K562 (cell line): ENCODE measurements around the gene MYO15B. TPM values are rescaled to one million over a fixed set of nuclear protein-coding genes. Genes with fewer than 3 reads are reported as not detected.
A peak's percentile ranks its signal among the peaks of the same experiment; 100 is the strongest.

Experiments
- ATAC-seq: fragments of 200-7000 bp; cut with Tn5 transposase; 3 replicates; pipeline ENCODE4 v1.9.1; 2020; ENCODE audit warnings: moderate library complexity
- BruUV-seq: library from RNA; stranded (reverse); fragments of 400-500 nt; replicated peaks from 2 replicates; lab custom pipeline; 2021; lab: Mats Ljungman, UMichigan
- CTCF ChIA-PET: fragments of 300-600 bp; formaldehyde crosslinking; extraction: SDS; loops from one replicate; lab custom pipeline; 2021; ENCODE audit warnings: low intra/inter-chr PET ratio; lab: Yijun Ruan, JAX
- POLR2A ChIA-PET: fragments of 300-600, 350-650 bp; sonication (Branson Sonifier 250); formaldehyde crosslinking; extraction: SDS; loops from one replicate; lab custom pipeline; 2021; ENCODE audit warnings: antibody characterized with exemption, inconsistent platforms; lab: Yijun Ruan, JAX
- DNase-seq, 4 experiments: peaks; one replicate each; pipeline versions ENCODE4 v3.0.0 to v3.0.0-alpha.2; 2011 to 2018; ENCODE audit warnings: low spot score in 3 of 4, mixed read lengths in 3 of 4; ENCODE audit errors: extremely low read depth in 1 of 4
- FAIRE-seq: peaks from 2 replicates; lab custom pipeline; 2011; peaks lifted over from hg19 to GRCh38; lab: Jason Lieb, UNC
- H2AFZ ChIP-seq: 2 replicates; pipeline ENCODE4 v1.6.0; 2011; ENCODE audit warnings: low read depth, low read length, control low read depth, inconsistent platforms
- H3K27ac ChIP-seq: fragments of 200-600 bp; 3 replicates; pipeline ENCODE4 v1.8.0; 2011; ENCODE audit warnings: low read depth, mild to moderate bottlenecking, control low read depth, inconsistent platforms, low read length, moderate library complexity, mixed read lengths; ENCODE audit errors: extremely low read depth
- H3K27me3 ChIP-seq, 2 experiments: fragments of 300-600 bp in 1 of 2; 2 replicates in 1 of 2; 3 replicates in 1 of 2; pipeline versions ENCODE4 v1.6.0 to v1.8.0; 2011; ENCODE audit warnings: inconsistent platforms in 2 of 2, low read length in 2 of 2, mild to moderate bottlenecking in 1 of 2, mixed read lengths in 1 of 2, moderate library complexity in 1 of 2; ENCODE audit not compliant: control insufficient read depth in 2 of 2, insufficient read depth in 2 of 2
- H3K36me3 ChIP-seq: fragments of 300-600 bp; 3 replicates; pipeline ENCODE4 v1.8.0; 2011; ENCODE audit warnings: mild to moderate bottlenecking, low read length, inconsistent platforms; ENCODE audit not compliant: control insufficient read depth, insufficient read depth
- H3K4me1 ChIP-seq, 2 experiments: fragments of 200-600 bp in 1 of 2; replicated peaks in 1 of 2; 2 replicates in 1 of 2; 3 replicates in 1 of 2; pipeline versions ENCODE4 v1.5.1 to v1.8.0; 2011; ENCODE audit warnings: inconsistent platforms in 2 of 2, low read length in 2 of 2, mild to moderate bottlenecking in 1 of 2, mixed read lengths in 1 of 2, moderate library complexity in 1 of 2; ENCODE audit not compliant: control insufficient read depth in 2 of 2, insufficient read depth in 2 of 2
- H3K4me2 ChIP-seq: 2 replicates; pipeline ENCODE4 v1.6.1; 2011; ENCODE audit warnings: low read length, control low read depth, inconsistent platforms, mixed read lengths; ENCODE audit not compliant: insufficient read depth
- H3K4me3 ChIP-seq: fragments of 200-600 bp; sonication (generic), shearing (Covaris generic); 2 replicates; pipeline ENCODE4 v1.5.1; 2016; ENCODE audit warnings: control low read depth, inconsistent platforms
- H3K79me2 ChIP-seq: fragments of 200-600 bp; 3 replicates; pipeline ENCODE4 v1.8.0; 2011; ENCODE audit warnings: low read length, inconsistent platforms; ENCODE audit not compliant: control insufficient read depth, insufficient read depth
- H3K9ac ChIP-seq, 2 experiments: 2 replicates each; pipeline versions ENCODE4 v1.6.0 to v1.6.1; 2011; ENCODE audit warnings: low read depth in 2 of 2, low read length in 2 of 2, control low read depth in 1 of 2, inconsistent platforms in 1 of 2, mild to moderate bottlenecking in 1 of 2, mixed read lengths in 1 of 2; ENCODE audit not compliant: insufficient read depth in 1 of 2
- H3K9me1 ChIP-seq: one replicate; pipeline ENCODE4 v1.6.0; 2011; ENCODE audit warnings: inconsistent platforms, mild to moderate bottlenecking, low read length, moderate library complexity; ENCODE audit not compliant: control insufficient read depth, insufficient read depth
- H3K9me3 ChIP-seq: replicated peaks from 2 replicates; pipeline ENCODE4 v1.5.1; 2011; ENCODE audit warnings: low read depth, low read length, inconsistent platforms; ENCODE audit not compliant: control insufficient read depth, insufficient read depth
- H4K20me1 ChIP-seq: replicated peaks from 2 replicates; pipeline ENCODE4 v1.6.1; 2011; ENCODE audit warnings: low read length, inconsistent platforms, mixed read lengths; ENCODE audit not compliant: control insufficient read depth, insufficient read depth
- KAT7 ChIP-seq: sonication (generic); formaldehyde crosslinking; IDR thresholded peaks from 2 replicates; pipeline ENCODE4 v1.8.0; 2022; ENCODE audit warnings: missing genetic modification reagents, mild to moderate bottlenecking, borderline replicate concordance
- POLR2G ChIP-seq: fragments of 200-400 bp; formaldehyde crosslinking; IDR thresholded peaks from 2 replicates; pipeline ENCODE4 v1.6.1; 2017; ENCODE audit warnings: low read depth, mild to moderate bottlenecking, antibody characterized with exemption, low read length, moderate library complexity
- WGBS: fragments of 100-300 bp; shearing (Covaris generic); methylation state at CpG from one replicate; pipeline ENCODE4 v1.1.6; 2016; ENCODE audit warnings: low coverage, mixed read lengths; ENCODE audit not compliant: insufficient coverage; ENCODE audit errors: missing lambda C conversion rate; 5-methylcytosine and 5-hydroxymethylcytosine counted together
- in situ Hi-C: fragments of 300-500 bp; cut with MboI; formaldehyde crosslinking; loops from 4 replicates; pipeline ENCODE4 v1.15.0; 2018; ENCODE audit warnings: inconsistent platforms, mixed read lengths
- intact Hi-C: fragments of 100-400 bp; cut with micrococcal nuclease; formaldehyde crosslinking; loops from 2 replicates; pipeline ENCODE4 v1.14.2; 2022
- polyA plus RNA-seq, 8 experiments: library from polyadenylated mRNA; depleted of rRNA in 4 of 8; stranded (reverse) in 5 of 8; unstranded in 3 of 8; fragments of >200 nt; fragmentation: Nextera tagmentation in 2 of 8; fragmentation: Illumina TruSeq in 1 of 8; extraction: Ambion mirVana in 2 of 8; extraction: Trizol in 1 of 8; gene quantifications; 2 replicates each; pipeline versions ENCODE4 v1.2.1 to v1.2.3, GENCODE V29; 2011 to 2014; ENCODE audit warnings: inconsistent platforms in 1 of 8, missing spikeins in 1 of 8
- total RNA-seq, 7 experiments: library from RNA; depleted of rRNA in 6 of 7; stranded (reverse); fragments of >200 nt in 6 of 7; fragmentation: Illumina TruSeq in 2 of 7; extraction: Trizol in 2 of 7; gene quantifications; 2 replicates each; pipeline versions ENCODE4 v1.2.1 to v1.2.3, GENCODE V29; 2011 to 2021; ENCODE audit warnings: low replicate concordance in 1 of 7
- TF ChIP-seq, protein P1 (sequence below): sonication (generic); formaldehyde crosslinking; IDR thresholded peaks from 2 replicates; pipeline ENCODE4 v1.8.1; 2023; ENCODE audit warnings: mild to moderate bottlenecking, missing genetic modification reagents

Gene MYO15B
- total and polyA plus RNA-seq, 9 of the 15 experiments (the other 6 are each of a cell fraction or from before 2014, with no cell fraction given) = 0.05 to 3.1 (median 0.83) TPM; not detected in 2

DNA sequence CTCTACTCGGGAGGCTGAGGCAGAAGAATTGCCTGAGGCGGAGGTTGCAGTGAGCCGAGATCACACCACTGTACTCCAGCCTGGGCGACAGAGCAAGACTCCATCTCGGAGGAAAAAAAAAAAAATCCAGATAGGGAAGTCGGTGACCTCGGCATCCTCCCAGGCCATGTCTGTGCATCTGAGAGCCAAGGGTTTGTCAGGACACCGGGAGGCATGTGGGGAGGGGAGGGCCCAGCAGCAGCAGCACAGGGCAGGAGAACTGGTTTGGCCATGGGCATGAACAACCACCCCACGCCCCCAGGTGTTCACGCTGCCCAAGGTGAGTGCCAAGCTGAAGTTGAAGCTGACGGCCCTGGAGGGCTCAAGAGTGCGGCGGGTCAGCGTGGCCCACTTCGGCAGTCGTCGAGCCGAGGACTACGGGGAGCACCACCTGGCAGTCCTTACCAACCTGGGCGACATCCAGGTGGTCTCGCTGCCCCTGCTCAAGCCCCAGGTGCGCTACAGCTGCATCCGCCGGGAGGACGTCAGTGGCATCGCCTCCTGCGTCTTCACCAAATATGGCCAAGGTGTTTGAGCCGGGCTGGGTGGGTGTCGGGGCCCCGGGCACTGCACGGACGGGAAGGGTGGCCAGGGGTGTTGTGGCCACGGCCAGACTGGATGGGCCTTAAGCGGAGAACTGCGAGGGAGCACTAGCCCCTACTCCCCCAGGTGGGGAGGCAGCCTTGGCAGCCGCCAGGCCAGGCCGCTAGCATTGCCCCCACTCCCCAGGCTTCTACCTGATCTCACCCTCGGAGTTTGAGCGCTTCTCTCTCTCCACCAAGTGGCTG lies 14.7 kb upstream of the MYO15B start:
- Histone ChIP-seq H3K9me1 (no peaks in the 10 kb centered on the region), H3K4me3 (no peak overlapping the region), H4K20me1 (no peaks in the 10 kb centered on the region), H3K9ac (no peak overlapping the region), H3K4me1 (peaks cover 10 to 43% of the 10 kb centered on the region in 2 experiments; a peak in 4 of 5 replicates), H3K9me3 (no peaks in the 10 kb centered on the region), H3K4me2 (no peak overlapping the region), H3K36me3 (no peaks in the 10 kb centered on the region; the same call in 2 of the 3 replicates), H3K27me3 (no peaks in the 10 kb centered on the region), H2AFZ (no peak overlapping the region), H3K27ac (no peak overlapping the region), H3K79me2 (no peaks in the 10 kb centered on the region)
- ChIA-PET POLR2A (interaction anchor here (0.5 kb wide), 1 partner anchor 94 kb away, joined by 3 read pairs; the partner anchor contains the start of genes RECQL5 and SAP30BP), CTCF (no interaction called here)
- FAIRE-seq = no peak
- no peak for DNase-seq
- intact Hi-C loops (no loop called here), in situ Hi-C loops (no loop called here)
- TF ChIP-seq POLR2G (0 out of 2 replicates have a peak, but pooled peaks have one; percentile 2), KAT7 (no peak)
- TF ChIP-seq, protein P1, sequence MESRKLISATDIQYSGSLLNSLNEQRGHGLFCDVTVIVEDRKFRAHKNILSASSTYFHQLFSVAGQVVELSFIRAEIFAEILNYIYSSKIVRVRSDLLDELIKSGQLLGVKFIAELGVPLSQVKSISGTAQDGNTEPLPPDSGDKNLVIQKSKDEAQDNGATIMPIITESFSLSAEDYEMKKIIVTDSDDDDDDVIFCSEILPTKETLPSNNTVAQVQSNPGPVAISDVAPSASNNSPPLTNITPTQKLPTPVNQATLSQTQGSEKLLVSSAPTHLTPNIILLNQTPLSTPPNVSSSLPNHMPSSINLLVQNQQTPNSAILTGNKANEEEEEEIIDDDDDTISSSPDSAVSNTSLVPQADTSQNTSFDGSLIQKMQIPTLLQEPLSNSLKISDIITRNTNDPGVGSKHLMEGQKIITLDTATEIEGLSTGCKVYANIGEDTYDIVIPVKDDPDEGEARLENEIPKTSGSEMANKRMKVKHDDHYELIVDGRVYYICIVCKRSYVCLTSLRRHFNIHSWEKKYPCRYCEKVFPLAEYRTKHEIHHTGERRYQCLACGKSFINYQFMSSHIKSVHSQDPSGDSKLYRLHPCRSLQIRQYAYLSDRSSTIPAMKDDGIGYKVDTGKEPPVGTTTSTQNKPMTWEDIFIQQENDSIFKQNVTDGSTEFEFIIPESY (CRISPR knock-in tag) = peak; percentile 42; the same call in 1 of the 2 replicates
- WGBS = 80% methylated on average over 33 of the region's 39 CpGs
- no TSS peak for BruUV-seq
- no peak for ATAC-seq
